HL-60 (cell line): ENCODE data around the gene NDC1.

ENCODE experiments used
- CTCF ChIP-seq: IDR thresholded peaks from one replicate; pipeline ENCODE4 v1.5.1; 2011; ENCODE audit warnings: low read length, control low read depth, inconsistent platforms; ENCODE audit not compliant: insufficient read depth
- GABPA ChIP-seq: IDR thresholded peaks from 2 replicates; pipeline ENCODE4 v1.6.1; 2012; ENCODE audit warnings: low read depth
- POLR2AphosphoS5 ChIP-seq: IDR thresholded peaks from 2 replicates; pipeline ENCODE4 v1.6.1; 2012; ENCODE audit warnings: low read depth

- no peak for TF ChIP-seq CTCF
- TF ChIP-seq POLR2AphosphoS5: no peak
- TF ChIP-seq GABPA: no peak
These were observed 12.1 kb upstream of the NDC1 start for GRCh38 chr1:53850082-53850673.
